Mucosa of rectum (tissue), 2 donors: ENCODE data around the gene PSMB4.

ENCODE experiments used
- H3K27ac ChIP-seq, 2 donors: one replicate each; pipeline ENCODE4 v1.7.0; 2013; ENCODE audit warnings: inconsistent platforms in 2 of 2, low read depth in 2 of 2, low read length in 2 of 2
- H3K27me3 ChIP-seq, 2 donors: one replicate each; pipeline ENCODE4 v1.7.0; 2013; ENCODE audit warnings: low read length in 2 of 2; ENCODE audit not compliant: control insufficient read depth in 2 of 2, insufficient read depth in 2 of 2
- H3K36me3 ChIP-seq, 2 donors: one replicate each; pipeline ENCODE4 v1.7.0; 2013; ENCODE audit warnings: low read length in 2 of 2; ENCODE audit not compliant: control insufficient read depth in 2 of 2, insufficient read depth in 2 of 2
- H3K4me1 ChIP-seq, 2 donors: one replicate each; pipeline ENCODE4 v1.7.0; 2013; ENCODE audit warnings: low read length in 2 of 2, mild to moderate bottlenecking in 1 of 2; ENCODE audit not compliant: control insufficient read depth in 2 of 2, insufficient read depth in 2 of 2
- H3K4me3 ChIP-seq, 2 donors: one replicate each; pipeline ENCODE4 v1.7.0; 2013; ENCODE audit warnings: low read length in 2 of 2
- H3K9ac ChIP-seq, 2 donors: one replicate each; pipeline ENCODE4 v1.7.0; 2013; ENCODE audit warnings: low read length in 2 of 2, low read depth in 1 of 2, mild to moderate bottlenecking in 1 of 2
- H3K9me3 ChIP-seq, 2 donors: one replicate each; pipeline ENCODE4 v1.7.0; 2013; ENCODE audit warnings: low read length in 2 of 2; ENCODE audit not compliant: control insufficient read depth in 2 of 2
- donor health status: healthy.
- donor health status: Normal muscosa, but diverticular disease.

Gene PSMB4

GRCh38 chr1:151368393-151369301, 30.7 kb upstream of the PSMB4 start:
- Histone ChIP-seq H3K27me3 (no peaks in the 10 kb centered on the region), H3K27ac (peak overlapping the region in 1 of 2 donors; percentile 32), H3K36me3 (peaks cover 51% of the 10 kb centered on the region in 2 donors), H3K4me3 (peak overlapping the region; percentile 81 to 87), H3K4me1 (peaks cover 42 to 47% of the 10 kb centered on the region in 2 donors), H3K9me3 (no peaks in the 10 kb centered on the region), H3K9ac (peak overlapping the region in 1 of 2 donors; percentile 34)

- Histone ChIP-seq H3K4me1 (peaks cover 45 to 53% of the 10 kb centered on the region in 2 donors), H3K4me3 (peak overlapping the region; percentile 81 to 87), H3K36me3 (peaks cover 45% of the 10 kb centered on the region in 2 donors), H3K27me3 (no peaks in the 10 kb centered on the region), H3K9ac (no peak overlapping the region), H3K27ac (peak overlapping the region in 1 of 2 donors; percentile 94), H3K9me3 (no peaks in the 10 kb centered on the region)
Observed at GRCh38 chr1:151369302-151369610, 30.1 kb upstream of the PSMB4 start.

- peak overlapping the region; percentile 91 to 94 for H3K27ac ChIP-seq
- H3K4me3 ChIP-seq, result peak overlapping the region; percentile 81 to 87
- peaks cover 41 to 42% of the 10 kb centered on the region in 2 donors for H3K36me3 ChIP-seq
- H3K27me3 ChIP-seq, result no peaks in the 10 kb centered on the region
- H3K4me1 ChIP-seq, result peaks cover 47 to 55% of the 10 kb centered on the region in 2 donors
- peak overlapping the region in 1 of 2 donors; percentile 83 for H3K9ac ChIP-seq
- H3K9me3 ChIP-seq, result no peaks in the 10 kb centered on the region
Observed at GRCh38 chr1:151369621-151370048, 29.7 kb upstream of the PSMB4 start.

GRCh38 chr1:151370211-151370911, 29.0 kb upstream of the PSMB4 start:
- H3K4me1 ChIP-seq, result peaks cover 47 to 55% of the 10 kb centered on the region in 2 donors
- H3K27me3 ChIP-seq, result no peaks in the 10 kb centered on the region
- peak overlapping the region; percentile 81 to 87 for H3K4me3 ChIP-seq
- peak overlapping the region; percentile 1 to 83 for H3K9ac ChIP-seq
- H3K36me3 ChIP-seq, result peaks cover 34% of the 10 kb centered on the region in 2 donors
- peak overlapping the region; percentile 91 to 94 for H3K27ac ChIP-seq
- H3K9me3 ChIP-seq, result no peaks in the 10 kb centered on the region

GRCh38 chr1:151371370-151372057, 27.9 kb upstream of the PSMB4 start:
- Histone ChIP-seq H3K9ac (peak overlapping the region; percentile 83 to 88), H3K27ac (peak overlapping the region; percentile 91 to 94), H3K4me3 (peak overlapping the region; percentile 81 to 87), H3K27me3 (no peaks in the 10 kb centered on the region), H3K9me3 (no peaks in the 10 kb centered on the region), H3K36me3 (peaks cover 22 to 23% of the 10 kb centered on the region in 2 donors), H3K4me1 (peaks cover 47 to 58% of the 10 kb centered on the region in 2 donors)

GRCh38 chr1:151372058-151372934, 27.1 kb upstream of the PSMB4 start, which contains the start of gene SELENBP1:
Gene SELENBP1, minus strand, starts transcription at chr1:151372705. Its CDS starts 64 bp downstream, at chr1:151372641.
- Histone ChIP-seq H3K27ac (peak within 1 kb of the TSS; percentile 91 to 94), H3K36me3 (peaks cover 18% of the 10 kb centered on the region in 2 donors), H3K9me3 (no peaks in the 10 kb centered on the region), H3K4me1 (peaks cover 52 to 62% of the 10 kb centered on the region in 2 donors), H3K4me3 (peak within 1 kb of the TSS; percentile 81 to 87), H3K9ac (peak within 1 kb of the TSS; percentile 83 to 88), H3K27me3 (no peaks in the 10 kb centered on the region)

GRCh38 chr1:151373196-151373595, 26.2 kb upstream of the PSMB4 start:
- Histone ChIP-seq H3K9me3 (no peaks in the 10 kb centered on the region), H3K27me3 (no peaks in the 10 kb centered on the region), H3K27ac (peak overlapping the region; percentile 64 to 94), H3K4me3 (peak overlapping the region in 1 of 2 donors; percentile 48), H3K36me3 (peaks cover 11% of the 10 kb centered on the region in 2 donors), H3K9ac (peak overlapping the region in 1 of 2 donors; percentile 28), H3K4me1 (peaks cover 53 to 66% of the 10 kb centered on the region in 2 donors)

- Histone ChIP-seq H3K4me3 (no peak overlapping the region), H3K27me3 (no peaks in the 10 kb centered on the region), H3K9me3 (no peaks in the 10 kb centered on the region), H3K9ac (no peak overlapping the region), H3K36me3 (no peaks in the 10 kb centered on the region), H3K27ac (peak overlapping the region; percentile 65), H3K4me1 (peaks cover 24 to 34% of the 10 kb centered on the region in 2 donors)
Observed at GRCh38 chr1:151377150-151377884, 22.1 kb upstream of the PSMB4 start.
